CD1c-positive myeloid dendritic cell (primary cell): Measurements from ENCODE around the gene LRRIQ1.
A peak's percentile ranks its signal among the peaks of the same experiment; 100 is the strongest.
"Not testable (repeated sequence)": the region's sequence is repeated elsewhere in the genome, so short reads cannot be mapped to it uniquely, and the experiment has no call there.

Experiments used
- DNase-seq: peaks from one replicate; pipeline ENCODE4 v3.0.0-alpha.2; 2016; ENCODE audit errors: extremely low spot score

Gene LRRIQ1

GRCh38 chr12:85036234-85036707 is at the start of gene LRRIQ1, which contains the start of gene TSPAN19:
TSS of gene LRRIQ1 (plus strand) at chr12:85036351. CDS start at chr12:85038177, 1,826 bp downstream.
TSS of gene TSPAN19 (minus strand) at chr12:85036277. CDS start at chr12:85029946, 6,331 bp downstream.
- no peak for DNase-seq

- DNase-seq = no peak
Observed at GRCh38 chr12:84986586-84986985, 49.6 kb upstream of the LRRIQ1 start.

- no peak for DNase-seq
Observed at GRCh38 chr12:84994426-84994825, 41.7 kb upstream of the LRRIQ1 start.

GRCh38 chr12:84995641-84996040 is 40.5 kb upstream of the LRRIQ1 start:
- DNase-seq = no peak

GRCh38 chr12:84996759-84997158 is 39.4 kb upstream of the LRRIQ1 start:
- DNase-seq = no peak

GRCh38 chr12:84998341-84998740 is 37.8 kb upstream of the LRRIQ1 start:
- DNase-seq = no peak

GRCh38 chr12:85000729-85001128 is 35.4 kb upstream of the LRRIQ1 start:
- no peak for DNase-seq

GRCh38 chr12:85002778-85003296 is 33.3 kb upstream of the LRRIQ1 start:
- DNase-seq = no peak

- no peak for DNase-seq
Observed at GRCh38 chr12:85004204-85004603, 31.9 kb upstream of the LRRIQ1 start.

GRCh38 chr12:85005047-85005446 is 31.1 kb upstream of the LRRIQ1 start:
- not testable (repeated sequence) for DNase-seq

GRCh38 chr12:85005615-85006014 is 30.5 kb upstream of the LRRIQ1 start:
- no peak for DNase-seq

GRCh38 chr12:85006206-85006605 is 29.9 kb upstream of the LRRIQ1 start:
- DNase-seq = no peak

- DNase-seq = no peak
Observed at GRCh38 chr12:85007836-85008235, 28.3 kb upstream of the LRRIQ1 start.

- no peak for DNase-seq
Observed at GRCh38 chr12:85016413-85016812, 19.7 kb upstream of the LRRIQ1 start.

- no peak for DNase-seq
Observed at GRCh38 chr12:85017133-85017532, 19.0 kb upstream of the LRRIQ1 start.

- DNase-seq = no peak
Observed at GRCh38 chr12:85017618-85018017, 18.5 kb upstream of the LRRIQ1 start.

GRCh38 chr12:85018098-85018497 is 18.1 kb upstream of the LRRIQ1 start:
- DNase-seq = no peak

- DNase-seq = peak; percentile 19
Observed at GRCh38 chr12:85029456-85029855, 6.7 kb upstream of the LRRIQ1 start.

- DNase-seq = no peak
Observed at GRCh38 chr12:85036733-85037132, 582 bp downstream of the LRRIQ1 start.

- DNase-seq = no peak
Observed at GRCh38 chr12:85041395-85041794, 5.2 kb downstream of the LRRIQ1 start.

- DNase-seq = no peak
Observed at GRCh38 chr12:85043829-85044228, 7.7 kb downstream of the LRRIQ1 start.

GRCh38 chr12:85057370-85057963 is 21.3 kb downstream of the LRRIQ1 start:
- peak; percentile 53 for DNase-seq

- DNase-seq = no peak
Observed at GRCh38 chr12:85058339-85058738, 22.2 kb downstream of the LRRIQ1 start.

- no peak for DNase-seq
Observed at GRCh38 chr12:85059594-85059993, 23.4 kb downstream of the LRRIQ1 start.
